Fibroblast of skin of scalp (primary cell): ENCODE measurements around the gene LIMS2.
A peak's percentile ranks its signal among the peaks of the same experiment; 100 is the strongest.

Experiments used
- DNase-seq: peaks from one replicate; pipeline ENCODE4 v3.0.0-alpha.2; 2013

Gene LIMS2

GRCh38 chr2:127619203-127619590, 56.1 kb downstream of the LIMS2 start:
- no peak for DNase-seq

- no peak for DNase-seq
These were observed 56.7 kb downstream of the LIMS2 start for GRCh38 chr2:127618551-127619202.

GRCh38 chr2:127615511-127616166, 59.7 kb downstream of the LIMS2 start:
- no peak for DNase-seq

GRCh38 chr2:127614731-127615130, 60.6 kb downstream of the LIMS2 start:
- DNase-seq: peak; percentile 49

- no peak for DNase-seq
These were observed 61.1 kb downstream of the LIMS2 start for GRCh38 chr2:127614246-127614645.

GRCh38 chr2:127612111-127612822, 63.1 kb downstream of the LIMS2 start:
- no peak for DNase-seq

GRCh38 chr2:127611076-127611925, 64.0 kb downstream of the LIMS2 start:
- no peak for DNase-seq

GRCh38 chr2:127610561-127610960, 64.8 kb downstream of the LIMS2 start:
- no peak for DNase-seq

- no peak for DNase-seq
These were observed 65.5 kb downstream of the LIMS2 start for GRCh38 chr2:127609818-127610217.

- DNase-seq: no peak
These were observed 66.1 kb downstream of the LIMS2 start for GRCh38 chr2:127609031-127609751.

GRCh38 chr2:127608061-127609030, 67.0 kb downstream of the LIMS2 start:
- DNase-seq: no peak

- DNase-seq: no peak
These were observed 67.9 kb downstream of the LIMS2 start for GRCh38 chr2:127607399-127607908.

GRCh38 chr2:127606625-127607398, 68.5 kb downstream of the LIMS2 start:
- DNase-seq: no peak

- no peak for DNase-seq
These were observed 69.6 kb downstream of the LIMS2 start for GRCh38 chr2:127605691-127606263.

GRCh38 chr2:127604986-127605385, 70.3 kb downstream of the LIMS2 start:
- DNase-seq: no peak

GRCh38 chr2:127599211-127599610, 76.1 kb downstream of the LIMS2 start:
- DNase-seq: peak; percentile 67

- DNase-seq: peak; percentile 42
These were observed 76.6 kb downstream of the LIMS2 start for GRCh38 chr2:127598711-127599110.

- peak; percentile 43 for DNase-seq
These were observed 77.3 kb downstream of the LIMS2 start for GRCh38 chr2:127597984-127598380.
